Raji (cell line): ENCODE data around the gene CSGALNACT2.

Experiments
- POLR2A ChIP-seq: IDR thresholded peaks from 2 replicates; pipeline ENCODE4 v1.6.1; 2011; ENCODE audit warnings: low read depth, low read length, control low read depth; ENCODE audit not compliant: insufficient read depth

Gene CSGALNACT2

GRCh38 chr10:43138021-43138756 is at the start of gene CSGALNACT2:
Gene CSGALNACT2 (plus strand): TSS chr10:43138445. CDS start chr10:43155150, 16,705 bp downstream.
- TF ChIP-seq POLR2A: peak; percentile 73

- TF ChIP-seq POLR2A: no peak
Measured at GRCh38 chr10:43089519-43089918, 48.7 kb upstream of the CSGALNACT2 start.

GRCh38 chr10:43090188-43090587 is 48.1 kb upstream of the CSGALNACT2 start:
- no peak for TF ChIP-seq POLR2A

- TF ChIP-seq POLR2A: no peak
Measured at GRCh38 chr10:43090664-43091063, 47.6 kb upstream of the CSGALNACT2 start.

- TF ChIP-seq POLR2A: no peak
Measured at GRCh38 chr10:43091846-43092245, 46.4 kb upstream of the CSGALNACT2 start.

- no peak for TF ChIP-seq POLR2A
Measured at GRCh38 chr10:43093423-43094076, 44.7 kb upstream of the CSGALNACT2 start.

GRCh38 chr10:43094085-43094484 is 44.2 kb upstream of the CSGALNACT2 start:
- no peak for TF ChIP-seq POLR2A

- TF ChIP-seq POLR2A: no peak
Measured at GRCh38 chr10:43099928-43100327, 38.3 kb upstream of the CSGALNACT2 start.

- no peak for TF ChIP-seq POLR2A
Measured at GRCh38 chr10:43100366-43100765, 37.9 kb upstream of the CSGALNACT2 start.

- TF ChIP-seq POLR2A: no peak
Measured at GRCh38 chr10:43102063-43102828, 36.0 kb upstream of the CSGALNACT2 start.

GRCh38 chr10:43105102-43105955 is 32.9 kb upstream of the CSGALNACT2 start:
- TF ChIP-seq POLR2A: no peak

- no peak for TF ChIP-seq POLR2A
Measured at GRCh38 chr10:43105956-43106229, 32.4 kb upstream of the CSGALNACT2 start.

- TF ChIP-seq POLR2A: no peak
Measured at GRCh38 chr10:43106256-43107091, 31.8 kb upstream of the CSGALNACT2 start.

GRCh38 chr10:43108951-43109350 is 29.3 kb upstream of the CSGALNACT2 start:
- TF ChIP-seq POLR2A: no peak
